ENCODE results near the gene C2CD4D.
"Not testable (repeated sequence)": the region's sequence is repeated elsewhere in the genome, so short reads cannot be mapped to it uniquely, and the experiment has no call there.

The C2CD4D gene

GRCh38 chr1:151839457-151840403 is at the start of gene C2CD4D:
Gene C2CD4D, minus strand, starts transcription at chr1:151839820. Its CDS starts 831 bp downstream, at chr1:151838989.
- DNase-seq (ENCODE audit: low read depth) = no peak
- TF ChIP-seq, protein P1, sequence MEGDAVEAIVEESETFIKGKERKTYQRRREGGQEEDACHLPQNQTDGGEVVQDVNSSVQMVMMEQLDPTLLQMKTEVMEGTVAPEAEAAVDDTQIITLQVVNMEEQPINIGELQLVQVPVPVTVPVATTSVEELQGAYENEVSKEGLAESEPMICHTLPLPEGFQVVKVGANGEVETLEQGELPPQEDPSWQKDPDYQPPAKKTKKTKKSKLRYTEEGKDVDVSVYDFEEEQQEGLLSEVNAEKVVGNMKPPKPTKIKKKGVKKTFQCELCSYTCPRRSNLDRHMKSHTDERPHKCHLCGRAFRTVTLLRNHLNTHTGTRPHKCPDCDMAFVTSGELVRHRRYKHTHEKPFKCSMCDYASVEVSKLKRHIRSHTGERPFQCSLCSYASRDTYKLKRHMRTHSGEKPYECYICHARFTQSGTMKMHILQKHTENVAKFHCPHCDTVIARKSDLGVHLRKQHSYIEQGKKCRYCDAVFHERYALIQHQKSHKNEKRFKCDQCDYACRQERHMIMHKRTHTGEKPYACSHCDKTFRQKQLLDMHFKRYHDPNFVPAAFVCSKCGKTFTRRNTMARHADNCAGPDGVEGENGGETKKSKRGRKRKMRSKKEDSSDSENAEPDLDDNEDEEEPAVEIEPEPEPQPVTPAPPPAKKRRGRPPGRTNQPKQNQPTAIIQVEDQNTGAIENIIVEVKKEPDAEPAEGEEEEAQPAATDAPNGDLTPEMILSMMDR (IDR thresholded peaks at IDR 0.05; ENCODE audit: low read length, missing control alignments) = no peak
- no peak within 1 kb of the TSS for H3K4me3 ChIP-seq (replicated peaks; ENCODE audit: low read depth, low read length)

- no peak for DNase-seq (ENCODE audit: low read depth)
- TF ChIP-seq, protein P1 (IDR thresholded peaks at IDR 0.05; ENCODE audit: low read length, missing control alignments) = peak; percentile 31
- H3K4me3 ChIP-seq (replicated peaks; ENCODE audit: low read depth, low read length) = no peak overlapping the region
These were observed 49.5 kb upstream of the C2CD4D start for GRCh38 chr1:151888972-151889570.

GRCh38 chr1:151887028-151887427 is 47.4 kb upstream of the C2CD4D start:
- no peak overlapping the region for H3K4me3 ChIP-seq (replicated peaks; ENCODE audit: low read depth, low read length)
- peak; percentile 86 for DNase-seq (ENCODE audit: low read depth)
- TF ChIP-seq, protein P1 (IDR thresholded peaks at IDR 0.05; ENCODE audit: low read length, missing control alignments) = no peak

DNA sequence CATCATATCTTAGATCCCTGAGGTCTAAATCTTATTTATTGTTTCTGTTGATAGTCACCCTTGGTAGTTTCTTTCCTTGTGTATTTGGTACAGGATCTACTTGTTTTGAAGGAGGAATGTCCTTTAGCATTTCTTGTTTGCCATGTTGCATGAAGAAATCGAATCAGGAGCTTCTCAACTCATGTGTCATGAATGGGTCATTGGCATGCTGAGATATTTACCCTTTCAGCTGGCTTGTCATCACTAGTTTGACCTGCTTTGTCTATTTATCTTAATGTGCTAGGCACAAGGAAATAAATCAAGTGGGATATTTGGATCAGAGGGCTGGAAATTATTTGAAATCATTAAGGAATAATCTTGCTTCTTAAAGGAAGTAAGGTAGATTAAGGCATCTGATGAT is 45.9 kb upstream of the C2CD4D start:
- TF ChIP-seq, protein P1 (IDR thresholded peaks at IDR 0.05; ENCODE audit: low read length, missing control alignments) = no peak
- no peak overlapping the region for H3K4me3 ChIP-seq (replicated peaks; ENCODE audit: low read depth, low read length)
- DNase-seq (ENCODE audit: low read depth) = no peak

GRCh38 chr1:151884879-151885278 is 45.3 kb upstream of the C2CD4D start:
- not testable (repeated sequence) for H3K4me3 ChIP-seq (replicated peaks; ENCODE audit: low read depth, low read length); DNase-seq (ENCODE audit: low read depth)

GRCh38 chr1:151884445-151884844 is 44.8 kb upstream of the C2CD4D start:
- DNase-seq (ENCODE audit: low read depth); H3K4me3 ChIP-seq (replicated peaks; ENCODE audit: low read depth, low read length): not testable (repeated sequence)

- not testable (repeated sequence) for H3K4me3 ChIP-seq (replicated peaks; ENCODE audit: low read depth, low read length); DNase-seq (ENCODE audit: low read depth)
These were observed 44.3 kb upstream of the C2CD4D start for GRCh38 chr1:151883898-151884297.

- not testable (repeated sequence) for H3K4me3 ChIP-seq (replicated peaks; ENCODE audit: low read depth, low read length); DNase-seq (ENCODE audit: low read depth)
These were observed 43.3 kb upstream of the C2CD4D start for GRCh38 chr1:151882918-151883317.

DNA sequence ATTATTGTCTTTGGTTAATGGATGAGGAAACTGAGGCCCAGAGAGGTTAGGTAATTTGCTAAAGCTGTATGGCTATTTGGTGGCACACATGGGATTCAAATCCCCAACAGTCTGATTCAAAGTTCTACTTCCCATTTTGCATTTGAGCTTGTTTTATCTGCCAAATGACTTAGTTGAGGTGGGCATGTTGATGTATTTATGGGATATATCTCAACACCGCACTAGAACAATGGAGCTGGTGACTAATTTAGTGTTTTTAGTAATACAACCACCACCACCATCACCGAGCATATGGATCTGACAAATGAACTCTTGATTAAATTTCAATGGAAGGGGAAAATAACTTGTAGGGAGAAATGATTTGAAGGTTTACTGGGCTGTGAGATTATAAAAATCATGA is 42.8 kb upstream of the C2CD4D start:
- DNase-seq (ENCODE audit: low read depth) = no peak
- TF ChIP-seq, protein P1 (IDR thresholded peaks at IDR 0.05; ENCODE audit: low read length, missing control alignments) = no peak

More for the DNA sequence above, 42.8 kb upstream of the C2CD4D start:
- H3K4me3 ChIP-seq (replicated peaks; ENCODE audit: low read depth, low read length) = no peak overlapping the region
